ENCODE results near the gene OR2A42.
A peak's percentile ranks its signal among the peaks of the same experiment; 100 is the strongest.
"Not testable (repeated sequence)": the region's sequence is repeated elsewhere in the genome, so short reads cannot be mapped to it uniquely, and the experiment has no call there.

Gene OR2A42, protein sequence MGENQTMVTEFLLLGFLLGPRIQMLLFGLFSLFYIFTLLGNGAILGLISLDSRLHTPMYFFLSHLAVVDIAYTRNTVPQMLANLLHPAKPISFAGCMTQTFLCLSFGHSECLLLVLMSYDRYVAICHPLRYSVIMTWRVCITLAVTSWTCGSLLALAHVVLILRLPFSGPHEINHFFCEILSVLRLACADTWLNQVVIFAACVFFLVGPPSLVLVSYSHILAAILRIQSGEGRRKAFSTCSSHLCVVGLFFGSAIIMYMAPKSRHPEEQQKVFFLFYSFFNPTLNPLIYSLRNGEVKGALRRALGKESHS

DNA sequence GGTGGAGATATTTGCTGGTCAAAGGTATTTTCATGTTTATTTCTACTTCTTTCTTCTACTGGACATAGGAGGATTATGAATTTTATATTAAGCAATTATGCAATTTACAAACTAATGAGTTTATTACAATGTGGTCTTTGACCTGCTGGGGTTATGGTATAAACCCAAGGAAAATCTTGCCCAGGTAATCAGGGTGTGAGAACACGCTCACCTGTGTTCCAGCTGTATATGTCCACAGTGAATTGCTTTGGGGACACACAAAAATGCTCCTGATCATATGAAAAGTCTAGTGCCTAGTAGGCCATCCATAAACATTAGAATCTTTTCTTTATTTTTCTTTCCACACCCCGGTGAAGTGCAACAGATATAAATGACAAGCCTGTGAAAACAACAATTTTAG lies at the start of gene OR2A42:
Gene OR2A42 (minus strand): TSS at position 241 of the 400 bp plus-strand sequence. CDS start 6,762 bp downstream, outside the sequence.
- DNase-seq, result not testable (repeated sequence)

DNA sequence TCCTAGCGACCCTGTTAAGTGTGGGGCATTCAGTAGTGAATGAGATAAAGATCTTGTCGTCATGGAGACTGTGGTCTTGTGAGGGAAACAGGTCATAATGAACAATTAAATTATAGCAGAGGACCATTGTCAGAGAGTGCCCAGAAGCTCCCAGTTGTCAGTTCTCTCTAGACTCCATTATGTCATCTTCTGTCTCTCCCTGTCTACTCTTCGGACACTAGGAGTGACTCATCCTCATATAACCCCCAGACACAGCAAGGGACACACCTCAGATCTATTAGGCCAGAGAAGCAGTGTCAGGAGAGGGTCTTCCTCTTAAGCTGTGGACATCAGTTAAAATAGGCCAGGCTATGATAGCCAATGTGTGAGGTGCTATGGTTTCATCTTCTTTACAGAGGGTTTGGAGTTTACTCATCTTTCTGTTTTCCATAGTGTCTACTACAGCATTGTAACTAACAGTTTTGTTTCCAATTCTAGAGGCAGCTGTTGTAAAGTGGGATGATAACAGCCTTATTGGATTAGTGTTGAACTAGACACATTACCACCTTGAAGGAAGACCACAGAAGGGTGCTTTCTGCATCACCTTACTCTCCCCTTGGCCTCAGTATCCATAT lies 47.9 kb upstream of the OR2A42 start:
- DNase-seq, result not testable (repeated sequence)

DNA sequence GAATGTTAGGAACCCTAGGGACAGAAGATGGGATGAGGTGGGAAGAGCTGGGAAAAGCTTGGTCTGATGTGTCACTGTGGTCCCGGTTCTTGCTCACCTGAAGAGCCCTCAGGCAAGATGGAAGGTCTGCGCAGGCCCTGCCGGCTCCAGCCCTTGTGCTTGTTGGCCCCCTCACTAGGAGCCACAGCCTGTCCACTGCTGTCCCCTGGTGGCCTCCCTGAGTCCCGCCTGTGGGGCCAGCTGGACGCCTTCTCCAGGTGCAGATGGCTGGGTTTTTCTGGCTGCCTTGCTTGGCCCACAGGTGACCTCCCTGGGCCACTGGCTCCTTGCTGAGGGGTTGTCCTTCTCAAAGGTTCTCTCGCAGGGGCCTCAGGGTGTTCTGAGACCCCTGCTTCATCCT lies 44.3 kb upstream of the OR2A42 start:
- DNase-seq, result not testable (repeated sequence)

DNA sequence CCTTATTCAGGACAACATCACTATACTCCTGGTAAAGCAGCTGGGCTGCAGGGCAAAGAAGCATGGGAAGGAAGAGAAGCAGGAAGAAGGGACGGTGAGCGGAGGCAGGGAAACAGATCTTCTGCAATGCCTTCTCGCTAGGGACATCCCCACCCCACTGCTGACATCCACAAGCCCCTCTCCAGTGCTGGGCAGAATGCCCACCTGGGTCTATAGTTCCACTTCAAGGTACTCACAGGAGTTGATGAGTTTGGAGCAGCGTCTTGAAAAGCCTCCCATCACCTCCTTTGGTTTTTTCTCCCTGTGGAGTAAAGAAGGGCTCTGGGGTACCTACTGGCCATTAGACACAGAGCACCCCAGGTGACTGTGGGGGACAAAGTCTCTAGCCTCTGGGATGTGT lies 43.1 kb upstream of the OR2A42 start:
- DNase-seq, result not testable (repeated sequence)

DNA sequence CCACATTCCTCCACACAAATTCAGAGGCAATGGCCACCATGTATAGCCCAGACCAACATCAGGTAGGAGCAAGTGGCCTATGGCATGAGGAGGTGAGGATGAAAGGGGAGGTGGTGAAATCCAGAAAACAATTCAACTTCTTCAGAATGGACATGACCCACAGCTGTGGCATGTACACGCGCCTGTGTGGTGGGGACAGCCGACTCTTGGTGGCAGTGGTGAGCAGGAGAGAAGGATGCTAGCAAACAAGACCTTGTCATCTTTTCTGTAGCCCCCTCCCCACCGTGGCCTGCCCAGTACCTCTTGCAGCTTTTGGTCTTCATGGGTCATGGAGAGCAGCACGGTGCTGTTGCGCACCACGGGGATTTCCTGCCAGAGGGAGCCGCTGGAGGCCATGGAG lies 42.6 kb upstream of the OR2A42 start:
- not testable (repeated sequence) for DNase-seq

DNA sequence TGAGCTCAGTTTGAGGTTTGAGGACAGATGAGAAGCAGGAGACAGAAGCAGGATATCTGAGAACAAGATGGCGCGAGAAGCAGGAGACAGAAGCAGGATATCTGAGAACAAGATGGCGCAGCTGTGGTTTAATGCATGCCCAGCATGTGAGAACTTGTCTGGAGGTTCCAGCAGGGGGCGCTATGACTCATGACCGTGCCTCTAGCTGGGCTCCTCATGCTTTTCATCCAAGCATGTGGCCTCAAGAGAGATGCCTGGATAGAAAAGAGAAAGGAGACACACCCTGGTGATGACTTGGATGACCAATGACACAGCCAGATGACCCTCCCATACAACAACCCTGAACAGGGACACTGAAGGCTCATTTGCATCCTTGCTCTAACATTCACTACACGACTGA lies 40.6 kb upstream of the OR2A42 start:
- DNase-seq, result not testable (repeated sequence)

DNA sequence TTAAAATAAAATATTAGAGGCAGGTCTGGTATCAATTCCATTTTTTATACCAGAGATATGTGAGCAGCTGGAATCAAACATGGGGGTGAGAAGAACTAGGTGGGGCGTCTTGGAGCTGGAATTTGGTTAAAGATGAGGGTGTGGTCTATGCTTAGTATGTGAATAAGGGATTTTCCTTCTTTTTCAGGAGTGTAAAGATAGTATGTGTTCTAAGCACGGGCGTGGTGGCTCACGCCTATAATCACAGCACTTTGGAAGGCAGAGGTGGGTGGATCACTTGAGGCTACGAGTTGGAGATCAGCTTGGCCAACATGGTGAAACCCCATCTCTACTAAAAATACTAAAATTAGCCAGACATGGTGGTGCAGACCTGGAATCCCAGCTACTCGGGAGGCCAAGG lies 35.9 kb upstream of the OR2A42 start:
- DNase-seq, result not testable (repeated sequence)

DNA sequence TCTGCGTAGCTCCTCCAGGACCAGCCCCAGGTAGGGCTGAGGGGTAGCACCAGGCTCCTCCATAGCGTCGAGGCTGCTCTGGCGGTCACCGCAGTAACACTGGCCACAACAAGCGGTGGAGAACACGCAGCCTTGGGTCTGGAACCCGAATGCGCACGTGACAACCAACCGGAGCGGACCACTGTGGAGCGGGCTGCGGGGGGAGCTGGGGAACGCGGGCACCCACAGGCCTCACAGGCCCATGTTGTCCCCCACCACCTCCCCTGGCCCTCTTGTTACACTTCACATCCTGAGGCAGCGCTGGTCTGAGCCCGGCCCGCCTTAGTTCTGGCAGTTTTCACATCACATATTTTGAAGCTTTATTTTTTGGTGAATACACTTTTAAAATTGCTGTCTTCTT lies 29.8 kb upstream of the OR2A42 start, which contains the start of gene CTAGE8:
Gene CTAGE8 (minus strand): TSS at position 101 of the 400 bp plus-strand sequence. CDS start 38 bp downstream, at position 63.
- DNase-seq, result not testable (repeated sequence)

DNA sequence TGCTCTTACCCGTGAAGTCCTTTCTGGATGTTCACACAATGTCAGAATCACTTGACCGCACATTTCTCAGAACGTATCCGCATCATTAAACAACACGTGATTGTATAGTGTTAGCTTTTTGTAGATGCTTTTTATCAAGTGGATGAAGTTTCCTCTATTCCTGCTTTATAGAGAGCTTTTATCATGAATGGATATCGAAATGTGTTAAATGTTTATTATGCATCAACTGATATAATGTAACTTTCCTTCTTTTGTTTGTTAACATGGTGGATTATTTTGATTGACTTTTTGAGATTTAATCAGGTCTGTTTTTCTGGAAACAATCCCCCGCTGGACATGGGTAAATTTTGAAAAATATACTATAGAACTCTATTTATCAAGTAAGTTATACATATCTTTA lies 25.3 kb upstream of the OR2A42 start, which contains the start of gene OR2A7:
Gene OR2A7 (minus strand): TSS at position 101 of the 400 bp plus-strand sequence. CDS start 5,164 bp downstream, outside the sequence.
- DNase-seq, result not testable (repeated sequence)

DNA sequence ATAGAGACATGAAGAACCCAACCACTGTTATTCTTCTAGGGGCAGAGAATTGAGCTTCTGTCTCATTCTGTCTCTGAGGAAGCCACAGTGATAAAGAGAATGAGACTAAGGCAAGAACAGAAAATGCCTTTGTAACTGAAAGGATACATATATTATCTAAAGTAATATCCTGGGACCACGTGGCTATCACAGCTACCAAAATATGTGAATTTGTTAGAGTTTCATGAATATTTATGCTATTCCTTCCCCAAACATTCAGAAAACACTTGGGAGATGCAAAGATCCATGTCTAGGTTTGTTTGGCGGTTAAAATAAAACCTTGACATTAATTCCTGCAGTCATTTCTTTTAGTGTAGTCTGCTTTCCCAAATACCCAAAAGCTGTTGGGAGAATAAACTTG lies 22.7 kb upstream of the OR2A42 start:
- DNase-seq, result not testable (repeated sequence)

DNA sequence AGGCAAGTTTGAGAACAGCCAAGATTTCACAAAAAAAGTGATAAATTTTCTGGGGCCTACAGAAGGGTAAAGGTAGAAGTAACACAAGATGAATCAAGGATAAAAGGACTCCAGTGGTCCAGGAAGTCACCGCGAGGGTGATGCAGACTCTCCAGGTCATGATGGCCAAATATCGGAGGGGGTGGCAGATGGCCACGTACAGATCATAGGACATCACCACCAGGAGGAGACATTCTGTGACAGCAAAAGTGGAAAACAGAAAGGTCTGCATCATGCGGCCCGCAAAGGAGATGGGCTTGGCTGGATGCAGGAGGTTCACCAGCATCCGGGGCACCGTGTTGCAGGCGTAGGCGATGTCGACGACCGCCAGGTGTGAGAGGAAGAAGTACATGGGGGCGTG lies 19.7 kb upstream of the OR2A42 start:
- DNase-seq, result not testable (repeated sequence)

DNA sequence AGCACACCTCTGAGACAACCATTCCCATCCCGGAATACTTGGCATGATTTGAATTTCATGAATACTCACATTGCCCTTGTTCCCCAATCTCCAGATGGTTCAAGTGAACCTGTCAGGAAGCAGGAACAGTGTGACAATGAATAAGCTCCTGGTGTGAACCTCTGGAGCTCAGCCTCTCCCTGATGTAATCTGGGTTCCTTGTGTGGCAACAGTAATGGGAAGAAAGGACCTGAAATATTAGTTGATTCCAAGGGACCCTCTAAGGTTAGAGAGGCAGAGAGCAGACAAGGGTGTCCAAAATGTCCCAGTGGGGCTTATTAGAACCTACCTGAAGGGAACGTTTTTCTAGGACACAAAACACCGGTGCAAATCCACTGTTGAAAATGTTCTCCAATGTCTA lies 16.7 kb upstream of the OR2A42 start:
- peak; percentile 56 for DNase-seq

DNA sequence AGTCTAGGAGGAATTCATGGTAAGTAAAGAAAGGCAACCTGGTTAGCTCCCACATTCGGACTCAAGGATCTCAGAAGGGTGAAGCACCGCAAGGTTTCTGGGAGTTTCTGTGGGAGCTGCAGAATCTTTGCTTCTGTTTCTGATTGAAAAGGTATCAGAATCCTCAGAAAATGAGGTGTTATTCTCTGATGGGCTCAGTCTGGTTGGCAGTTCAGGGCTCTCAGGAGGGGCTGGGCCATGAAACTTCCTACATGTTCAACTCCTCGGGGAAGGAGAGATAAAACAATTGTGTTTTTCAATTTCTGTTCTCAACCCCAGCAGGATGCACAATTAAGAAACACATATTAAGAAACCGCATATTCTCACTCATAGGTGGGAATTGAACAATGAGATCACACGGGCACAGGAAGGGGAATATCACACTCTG lies 16.1 kb upstream of the OR2A42 start:
- DNase-seq, result peak; percentile 35

DNA sequence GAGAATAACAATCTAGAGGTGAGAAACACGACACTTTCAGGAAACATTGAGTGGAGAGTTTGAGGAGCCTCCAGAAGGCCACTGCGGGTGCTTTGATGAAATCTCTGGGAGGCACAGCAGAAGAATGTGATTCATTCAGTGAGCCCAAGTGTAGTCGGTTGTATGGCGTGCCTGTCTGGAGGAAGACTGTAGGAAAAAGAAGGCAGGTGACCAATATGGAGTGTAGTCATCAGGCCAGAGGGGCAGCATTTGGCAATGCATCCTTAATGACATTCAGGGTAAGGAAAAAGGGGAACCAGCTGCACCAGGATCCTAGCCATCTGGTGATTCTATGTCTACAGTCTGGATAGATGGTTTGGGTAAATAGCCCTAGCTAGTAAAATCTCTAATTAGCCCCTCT lies 12.9 kb upstream of the OR2A42 start:
- not testable (repeated sequence) for DNase-seq

DNA sequence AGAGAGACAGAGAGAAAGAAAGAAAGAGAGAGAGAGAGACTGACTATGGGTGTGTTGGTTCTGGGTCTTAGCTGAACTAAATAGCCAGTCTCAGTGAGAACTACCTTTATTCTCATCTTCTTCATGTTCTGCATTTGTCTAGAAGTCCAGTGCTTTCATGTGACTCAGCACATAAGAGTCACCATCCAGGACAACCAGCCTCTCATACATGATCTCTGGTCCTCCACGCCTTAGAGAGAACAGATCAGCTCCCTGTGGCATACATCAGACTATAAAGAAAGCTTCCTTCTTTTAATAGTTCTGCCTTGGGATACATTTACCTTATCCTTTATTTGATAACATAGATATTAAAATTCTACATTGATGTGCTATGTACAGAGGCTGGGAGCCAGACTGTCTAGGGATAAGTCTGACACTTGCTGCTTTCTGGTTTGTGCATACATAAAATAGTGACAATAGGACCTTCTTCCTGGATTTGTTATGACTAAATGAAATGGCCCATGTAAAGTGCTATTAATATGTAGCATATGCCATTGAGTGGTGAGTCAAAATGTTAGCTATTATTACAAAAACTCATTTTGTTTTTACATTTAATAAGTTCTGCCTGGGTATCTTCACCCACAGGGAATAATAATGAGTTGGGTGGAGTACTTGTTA lies 8.4 kb upstream of the OR2A42 start:
- DNase-seq, result not testable (repeated sequence)

DNA sequence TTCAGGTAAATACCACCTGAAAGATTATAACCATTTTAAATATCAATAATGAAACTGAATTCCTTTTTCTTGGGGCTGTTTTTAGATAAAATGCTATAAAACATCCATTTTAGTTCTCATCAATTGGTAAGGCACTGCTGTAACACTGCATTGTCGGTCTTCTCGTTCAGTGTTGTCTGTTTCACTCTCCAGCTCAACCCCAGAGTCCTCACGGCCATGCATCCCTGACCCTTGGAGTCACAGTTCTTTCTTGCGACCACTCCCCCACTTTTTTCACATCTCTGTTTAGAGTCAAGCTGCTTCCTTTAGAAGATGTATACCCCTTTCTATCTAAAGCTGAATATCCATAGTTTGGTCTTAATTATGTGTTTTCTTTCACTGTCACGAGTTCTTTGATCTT lies 7.6 kb upstream of the OR2A42 start:
- not testable (repeated sequence) for DNase-seq

DNA sequence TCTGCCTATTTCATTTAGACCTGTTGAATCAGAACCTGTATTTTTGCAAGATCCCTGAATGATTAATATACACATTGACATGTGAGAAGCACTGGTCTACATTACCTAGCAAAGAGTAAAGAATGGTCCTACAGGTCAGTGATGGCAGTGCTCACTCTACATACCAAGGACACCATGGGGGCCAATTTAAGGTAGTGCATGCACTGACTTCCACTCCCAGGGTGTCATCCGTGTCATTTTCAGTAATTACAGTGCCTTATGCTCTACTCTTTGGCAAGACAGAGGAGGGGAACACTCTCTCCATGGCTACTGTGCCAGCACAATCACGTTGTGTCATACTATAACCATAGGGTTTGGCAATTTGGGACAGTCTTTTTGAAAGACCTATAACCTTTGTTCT lies 6.0 kb upstream of the OR2A42 start:
- not testable (repeated sequence) for DNase-seq

DNA sequence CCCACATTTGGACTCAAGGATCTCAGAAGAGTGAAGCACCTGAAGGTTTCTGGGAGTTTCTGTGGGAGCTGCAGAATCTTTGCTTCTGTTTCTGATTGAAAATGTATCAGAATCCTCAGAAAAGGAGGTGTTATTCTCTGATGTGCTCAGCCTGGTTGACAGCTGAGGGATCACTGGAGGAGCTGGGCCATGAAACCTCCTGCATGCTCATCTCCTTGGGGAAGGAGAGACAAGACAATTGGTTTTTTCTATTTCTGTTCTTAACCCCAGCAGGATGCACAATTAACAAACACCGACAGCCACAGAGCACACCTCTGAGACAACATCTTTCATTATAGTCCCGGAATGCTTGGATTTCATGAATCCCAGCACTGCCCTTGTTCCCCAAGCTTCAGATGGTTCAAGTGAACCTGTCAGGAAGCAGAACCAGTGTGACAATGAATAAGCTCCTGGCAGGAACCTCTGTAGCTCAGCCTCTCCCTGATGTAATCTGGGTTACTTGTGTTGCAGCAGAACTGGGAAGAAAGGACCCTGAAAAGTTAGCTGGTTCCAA lies 799 bp downstream of the OR2A42 start:
- DNase-seq, result peak; percentile 22

DNA sequence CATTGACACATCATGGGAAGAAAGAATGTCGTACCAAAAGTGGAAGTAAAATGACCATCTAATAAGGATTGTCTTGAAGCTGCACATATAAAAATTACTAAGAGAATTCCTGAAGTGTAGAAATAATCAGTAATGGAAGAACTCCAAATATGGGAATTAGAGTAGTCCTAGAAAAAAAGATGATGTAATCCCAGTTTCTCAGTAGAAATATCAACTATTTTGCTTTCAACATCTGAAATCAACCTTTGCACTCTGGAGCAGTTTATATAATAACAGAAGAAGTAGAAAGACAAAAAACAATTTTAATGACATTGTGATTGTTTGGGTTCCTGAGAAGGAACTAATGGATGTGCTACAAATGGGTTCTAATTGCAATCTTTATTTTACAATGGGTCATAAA lies 6.4 kb downstream of the OR2A42 start:
- not testable (repeated sequence) for DNase-seq

DNA sequence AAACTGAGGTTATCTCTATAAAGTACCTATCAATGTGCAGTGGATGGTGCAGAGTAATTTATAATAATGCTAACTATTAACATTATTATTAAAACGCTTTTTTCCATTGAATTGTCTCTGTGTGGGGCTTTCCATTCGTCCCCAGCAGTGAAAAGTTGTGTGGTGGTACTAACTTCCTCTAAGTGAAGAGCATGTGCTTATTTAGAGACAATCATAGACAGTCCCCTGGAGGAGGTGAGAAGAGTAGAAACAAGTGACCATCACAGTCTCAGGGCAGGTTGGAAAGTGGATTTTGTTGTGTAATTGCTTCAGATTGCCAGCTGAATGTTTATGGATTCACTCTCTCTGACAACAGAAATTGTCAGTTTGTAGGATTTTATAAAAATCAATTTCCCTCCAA lies 8.4 kb downstream of the OR2A42 start:
- not testable (repeated sequence) for DNase-seq

DNA sequence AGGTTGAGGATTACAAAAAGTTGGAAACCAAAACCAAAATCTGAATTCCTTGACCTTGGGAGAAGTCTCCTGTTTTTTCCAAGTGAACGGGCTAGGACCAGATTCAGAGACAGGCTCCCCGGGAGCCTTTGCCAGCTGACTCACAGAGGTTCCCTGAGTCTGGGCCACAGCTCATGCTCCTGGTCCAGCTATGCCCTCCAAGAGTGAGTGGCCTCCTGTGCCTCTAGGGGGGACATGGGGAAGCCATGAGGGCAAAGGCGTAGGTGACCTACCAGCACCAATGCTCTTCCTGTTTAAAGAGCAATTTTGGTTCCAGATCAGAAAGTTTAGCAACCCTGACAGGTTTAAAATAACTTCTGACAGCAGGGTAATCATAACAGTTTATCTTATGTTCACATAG lies 10.6 kb downstream of the OR2A42 start:
- DNase-seq, result peak; percentile 28

DNA sequence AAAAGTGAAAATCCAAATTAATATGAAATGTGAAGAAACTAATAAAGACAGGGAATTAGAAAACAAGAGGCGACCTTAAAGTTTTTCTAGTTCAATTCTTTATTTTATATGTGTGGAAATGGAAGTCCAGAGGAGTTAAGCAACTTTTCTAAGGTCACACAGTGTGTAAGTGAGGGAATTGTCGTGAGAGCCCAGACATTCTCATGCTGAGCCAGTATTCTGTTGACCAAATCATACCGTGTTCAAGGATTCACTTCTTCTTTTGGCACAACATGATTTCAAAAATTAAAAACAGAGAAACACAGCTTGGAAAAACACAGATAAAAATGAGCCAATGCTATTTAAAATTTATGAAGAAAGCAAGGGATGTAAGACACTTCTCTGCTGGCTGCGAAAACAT lies 12.5 kb downstream of the OR2A42 start:
- DNase-seq, result not testable (repeated sequence)

DNA sequence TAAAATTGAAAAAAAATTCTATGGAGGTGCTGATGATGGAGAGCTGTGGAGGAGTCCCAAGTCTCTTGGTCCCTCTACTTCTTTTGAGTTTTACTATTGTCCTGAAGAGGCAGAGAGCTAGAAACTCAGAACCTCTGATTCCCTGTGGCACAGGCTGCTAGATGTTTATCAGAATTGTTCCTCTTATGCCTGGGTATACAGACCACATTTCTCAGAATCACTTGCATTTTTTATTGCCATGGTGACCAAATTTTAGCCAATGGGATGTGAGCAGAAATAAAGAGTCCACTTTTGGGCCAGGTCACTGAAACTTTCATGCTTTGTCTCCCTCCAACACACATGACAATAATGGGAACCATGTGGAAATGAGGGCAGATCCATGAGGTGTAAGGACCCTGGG lies 15.7 kb downstream of the OR2A42 start:
- not testable (repeated sequence) for DNase-seq

All from islet precursor cell (in vitro differentiated cells).